Measurements from ENCODE around the gene SPATA2L.

The SPATA2L gene, protein sequence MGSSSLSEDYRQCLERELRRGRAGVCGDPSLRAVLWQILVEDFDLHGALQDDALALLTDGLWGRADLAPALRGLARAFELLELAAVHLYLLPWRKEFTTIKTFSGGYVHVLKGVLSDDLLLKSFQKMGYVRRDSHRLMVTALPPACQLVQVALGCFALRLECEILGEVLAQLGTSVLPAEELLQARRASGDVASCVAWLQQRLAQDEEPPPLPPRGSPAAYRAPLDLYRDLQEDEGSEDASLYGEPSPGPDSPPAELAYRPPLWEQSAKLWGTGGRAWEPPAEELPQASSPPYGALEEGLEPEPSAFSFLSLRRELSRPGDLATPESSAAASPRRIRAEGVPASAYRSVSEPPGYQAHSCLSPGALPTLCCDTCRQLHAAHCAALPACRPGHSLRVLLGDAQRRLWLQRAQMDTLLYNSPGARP

DNA sequence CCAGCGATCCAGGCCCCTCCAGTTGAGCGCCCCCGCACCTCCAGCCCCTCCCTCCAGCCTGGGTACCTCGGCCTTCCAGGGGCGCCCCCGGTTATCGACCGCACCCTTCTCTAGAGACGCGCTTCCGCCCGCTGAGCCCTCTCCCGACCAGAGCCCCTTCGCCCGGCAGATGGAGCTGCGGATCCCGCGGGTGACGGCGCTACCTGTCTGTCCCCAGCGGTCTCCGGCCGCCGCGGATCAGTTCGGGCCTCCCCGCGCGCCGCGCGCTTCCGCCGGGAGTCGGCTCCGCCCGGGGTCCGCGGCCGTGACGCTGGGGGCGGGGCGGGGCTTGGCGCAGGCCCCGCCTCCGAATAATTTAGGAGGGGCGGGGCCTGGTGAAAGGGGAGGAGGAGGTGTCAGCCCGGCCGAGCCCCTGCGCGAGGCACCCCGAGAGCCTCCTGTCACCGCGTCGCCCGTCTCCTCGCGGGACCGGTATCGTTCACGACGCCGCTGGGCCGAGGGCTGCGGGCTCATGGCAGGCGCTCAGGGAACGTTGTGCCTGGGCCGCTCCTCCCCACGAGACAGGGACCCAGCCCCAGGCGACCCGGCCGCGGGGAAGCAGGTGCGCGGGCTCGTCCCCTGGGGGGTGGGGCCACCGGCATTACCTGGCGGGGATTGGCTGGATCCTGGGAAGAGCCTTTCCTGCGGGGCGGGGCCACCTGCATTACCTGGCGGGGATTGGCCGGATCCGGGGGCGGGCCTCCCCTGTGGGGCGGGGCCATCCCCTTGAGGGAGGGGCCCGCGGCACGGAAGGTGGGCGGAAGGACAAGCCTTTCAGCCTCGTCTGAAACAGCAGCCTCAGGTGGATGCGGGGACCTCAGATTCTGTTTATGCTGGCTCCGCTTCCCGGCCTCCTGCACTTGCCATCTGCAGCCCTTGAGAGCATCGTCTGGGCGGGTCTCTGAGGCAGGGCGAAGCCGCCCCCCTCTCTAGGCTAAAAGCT, at the start of gene SPATA2L:
SPATA2L (minus strand) TSS at position 281 of the 982 bp plus-strand sequence. CDS start 473 bp downstream, outside the sequence.
- peak; percentile 64 for DNase-seq (ENCODE audit: low spot score)

DNA sequence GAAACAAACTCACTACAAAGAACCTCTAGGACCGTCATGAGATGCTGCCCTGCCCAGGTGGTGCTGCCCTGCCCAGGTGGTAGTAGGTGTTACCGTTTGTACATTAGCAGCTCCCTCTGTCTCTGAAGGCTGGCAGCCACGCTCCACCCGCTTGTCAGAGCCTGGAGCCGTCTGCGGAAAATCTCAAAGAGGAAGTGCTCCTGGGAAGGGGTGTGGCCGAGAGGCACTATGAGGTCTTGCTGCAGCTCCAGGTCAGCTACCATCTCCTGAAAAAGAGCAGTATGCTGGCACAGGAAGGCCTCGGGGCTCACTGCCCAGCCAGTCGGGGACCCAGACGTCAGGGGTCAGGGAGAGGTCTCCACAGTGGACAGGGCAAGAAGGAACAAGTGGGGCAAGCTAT, 48.1 kb upstream of the SPATA2L start:
- peak; percentile 43 for DNase-seq (ENCODE audit: low spot score)

DNA sequence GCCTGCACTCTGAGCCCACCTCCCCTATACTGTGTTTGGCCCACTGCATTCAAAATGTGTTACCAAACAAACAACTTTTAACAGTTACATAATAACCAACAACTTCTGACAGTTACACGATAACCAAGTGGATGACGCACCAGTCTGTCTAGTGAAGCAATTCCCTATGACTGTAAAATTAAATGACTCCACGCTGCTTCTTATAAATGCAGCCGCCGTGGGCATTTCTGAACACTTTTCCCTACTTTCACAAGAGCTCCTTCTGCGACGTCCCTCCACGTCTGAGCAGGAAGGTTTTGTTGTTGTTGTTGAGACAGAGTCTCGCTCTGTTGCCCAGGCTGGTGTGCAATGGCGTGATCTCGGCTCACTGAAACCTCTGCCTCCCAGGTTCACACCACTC, 47.4 kb upstream of the SPATA2L start:
- no peak for DNase-seq (ENCODE audit: low spot score)

DNA sequence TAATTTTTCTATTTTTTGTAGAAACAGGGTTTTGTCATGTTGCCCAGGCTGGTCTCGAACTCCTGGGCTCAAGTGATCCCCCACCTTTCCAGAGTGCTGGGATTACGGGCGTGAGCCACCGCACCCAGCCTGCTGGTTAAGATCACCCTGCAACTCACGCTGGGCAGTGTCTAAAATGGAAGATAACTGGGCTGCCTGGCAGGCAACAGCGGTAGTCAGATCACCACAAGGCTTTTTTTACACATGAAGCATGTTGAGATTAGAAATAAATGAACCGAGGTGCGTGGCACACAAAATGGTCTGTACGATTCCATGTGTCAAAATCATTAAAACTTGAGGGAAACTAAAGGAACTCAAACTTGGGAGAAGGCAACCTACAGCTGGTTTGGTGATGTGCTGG, 46.6 kb upstream of the SPATA2L start:
- no peak for DNase-seq (ENCODE audit: low spot score)

DNA sequence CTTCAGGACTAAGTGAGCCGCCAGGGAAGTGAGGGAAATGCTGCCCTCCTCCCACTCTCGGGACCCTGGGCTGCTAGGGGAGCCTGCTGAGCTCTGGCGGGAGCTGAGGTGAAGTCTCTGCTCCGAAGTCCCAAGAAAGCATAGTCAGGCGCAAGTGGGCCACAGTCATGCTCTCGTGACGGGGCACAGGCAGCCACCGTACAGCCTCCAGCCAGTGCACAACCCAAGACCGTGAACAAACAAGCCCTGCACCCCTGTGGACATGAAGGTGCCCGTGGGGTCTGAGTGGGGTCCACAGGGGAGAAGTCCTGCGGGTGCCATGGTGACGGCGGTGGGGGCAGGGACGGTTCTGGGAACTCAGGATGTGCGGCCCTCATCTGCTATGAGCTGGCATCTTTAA, 44.5 kb upstream of the SPATA2L start:
- DNase-seq (ENCODE audit: low spot score), result no peak

DNA sequence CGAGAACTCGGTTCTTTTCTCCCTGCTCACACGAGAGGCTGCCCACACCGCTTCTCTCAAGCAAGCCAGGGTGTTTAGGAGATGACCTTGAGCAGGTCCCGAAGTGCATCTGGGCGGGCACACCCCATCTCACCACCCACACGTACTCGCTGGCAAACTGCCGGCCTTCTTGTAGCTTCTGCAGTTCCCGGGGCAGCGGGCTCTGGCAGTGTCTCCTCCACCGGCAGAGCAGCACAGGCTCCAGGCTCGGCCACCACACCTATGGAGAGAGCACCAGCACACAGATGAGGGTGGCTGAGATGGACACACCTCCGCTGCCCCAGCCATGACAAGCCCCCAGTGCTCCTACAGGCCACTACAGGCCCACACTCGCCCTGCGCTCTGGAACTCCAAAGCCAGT, 43.3 kb upstream of the SPATA2L start:
- no peak for DNase-seq (ENCODE audit: low spot score)

DNA sequence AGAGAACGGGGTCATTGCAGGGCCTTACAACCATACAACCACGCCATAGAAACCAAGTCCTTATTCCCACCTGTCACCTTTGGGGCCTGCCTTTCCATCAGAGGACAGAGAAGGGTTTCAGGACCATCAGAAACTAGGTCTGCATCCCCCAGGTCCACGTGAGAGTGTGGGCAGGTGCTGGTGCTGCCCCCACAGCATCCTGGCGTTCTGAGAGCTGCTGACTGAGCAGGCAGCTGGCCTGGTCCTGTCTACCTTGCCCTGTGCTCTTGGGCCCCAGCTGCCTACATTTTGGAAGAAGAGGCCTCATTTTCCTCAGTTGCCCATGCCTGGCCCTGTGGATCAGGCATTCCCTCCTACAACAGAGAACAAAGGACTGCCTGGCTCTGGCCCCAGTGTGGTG, 41.4 kb upstream of the SPATA2L start:
- DNase-seq (ENCODE audit: low spot score), result no peak

DNA sequence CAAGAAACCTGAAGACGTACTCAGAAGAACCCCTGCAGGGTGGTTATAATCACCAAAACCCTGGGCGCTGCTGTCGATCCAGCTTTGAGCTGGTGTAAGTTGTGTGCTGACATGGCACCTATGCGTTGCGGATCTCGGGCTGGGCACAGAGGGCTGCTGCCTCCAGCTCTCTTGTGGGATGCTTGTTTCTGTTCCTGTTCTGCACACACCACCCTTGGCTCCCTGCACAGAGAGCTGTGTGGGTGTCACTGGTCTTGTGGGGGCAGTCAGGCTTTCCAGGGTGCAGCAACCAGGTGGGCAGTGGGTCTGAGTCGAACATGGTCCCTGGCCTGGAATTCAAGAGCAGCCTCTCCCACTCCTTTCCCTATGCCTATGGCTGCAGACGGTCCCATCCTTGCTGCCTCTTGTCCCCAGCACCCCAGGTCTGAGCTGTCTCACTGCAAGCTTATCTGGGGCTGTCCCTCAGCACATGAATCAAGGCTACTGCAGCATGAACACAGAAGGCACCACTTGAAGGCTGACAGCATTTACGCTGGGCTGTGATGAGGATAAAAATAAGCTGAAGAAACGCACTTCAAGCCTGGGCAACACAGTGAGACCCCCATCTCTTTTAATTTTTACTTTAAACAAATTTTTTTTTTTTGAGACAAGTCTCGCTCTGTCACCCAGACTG, 40.0 kb upstream of the SPATA2L start:
- no peak for DNase-seq (ENCODE audit: low spot score)

DNA sequence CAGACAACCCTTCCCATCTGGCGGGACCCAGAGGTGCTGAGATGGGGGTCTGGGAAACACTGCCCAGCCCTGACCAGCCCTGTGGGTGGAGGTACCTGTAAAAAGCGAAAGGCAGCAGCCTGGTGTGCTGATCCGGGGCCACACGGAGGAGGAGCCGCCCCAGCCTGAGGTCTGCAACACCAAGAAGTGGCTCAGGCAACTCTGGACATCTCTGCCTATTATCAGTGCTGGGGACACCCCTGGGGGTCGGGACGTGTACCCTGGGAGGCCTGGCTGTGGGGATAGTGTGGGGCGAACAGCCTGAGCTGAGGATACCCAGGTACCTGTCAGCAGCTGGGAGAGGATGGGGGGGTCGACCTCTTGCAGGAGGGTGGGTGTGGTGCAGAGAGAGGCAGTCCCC, 37.9 kb upstream of the SPATA2L start:
- DNase-seq (ENCODE audit: low spot score), result no peak

DNA sequence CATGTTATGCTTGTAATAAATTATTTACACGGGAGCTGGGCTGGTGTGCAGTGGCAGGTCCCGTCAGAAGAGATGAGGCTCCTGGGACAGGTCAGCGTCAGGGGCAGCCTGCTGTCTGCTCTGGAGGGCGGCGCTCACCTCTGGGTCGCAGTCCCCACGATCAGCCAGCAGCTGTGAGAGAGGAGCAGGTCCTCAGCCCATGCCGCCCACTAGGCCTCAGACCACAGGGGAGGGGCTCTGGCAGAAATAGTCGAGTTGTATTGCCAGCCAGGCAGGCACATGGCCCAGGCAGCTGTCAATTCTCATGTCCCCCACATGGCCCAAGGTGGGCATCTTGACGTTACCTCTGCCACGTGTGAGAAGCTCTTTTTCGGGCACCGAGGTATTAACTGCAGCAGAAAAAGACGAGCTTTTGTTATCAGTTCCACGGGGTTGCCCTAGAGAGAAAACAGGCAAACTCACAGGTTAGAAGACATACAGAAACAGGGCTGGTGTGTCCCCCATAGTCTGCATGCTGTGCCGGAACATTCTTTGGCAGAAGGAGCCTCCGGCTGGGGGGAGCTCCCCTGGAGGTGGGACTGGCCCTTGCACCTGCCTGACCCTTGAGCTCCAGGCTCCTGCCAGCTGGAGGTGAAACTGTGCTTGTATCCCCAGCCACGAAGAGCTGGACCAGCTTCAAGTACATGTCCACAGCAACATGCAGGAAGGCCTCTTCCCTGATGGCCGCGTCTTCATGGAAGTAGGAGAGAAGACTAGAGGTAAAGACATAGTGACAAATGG, 37.2 kb upstream of the SPATA2L start:
- DNase-seq (ENCODE audit: low spot score), result no peak

DNA sequence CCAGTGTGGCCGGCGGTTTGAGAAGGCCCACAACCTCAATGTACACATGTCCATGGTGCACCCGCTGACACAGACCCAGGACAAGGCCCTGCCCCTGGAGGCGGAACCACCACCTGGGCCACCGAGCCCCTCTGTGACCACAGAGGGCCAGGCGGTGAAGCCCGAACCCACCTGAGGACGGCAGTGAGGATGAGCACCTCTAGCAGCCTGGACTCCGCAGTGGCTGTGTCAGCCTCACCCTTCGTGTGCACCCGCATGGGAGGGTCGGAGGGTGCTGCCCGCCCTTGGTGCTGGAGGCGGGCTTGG, 36.5 kb upstream of the SPATA2L start:
- DNase-seq (ENCODE audit: low spot score), result no peak

DNA sequence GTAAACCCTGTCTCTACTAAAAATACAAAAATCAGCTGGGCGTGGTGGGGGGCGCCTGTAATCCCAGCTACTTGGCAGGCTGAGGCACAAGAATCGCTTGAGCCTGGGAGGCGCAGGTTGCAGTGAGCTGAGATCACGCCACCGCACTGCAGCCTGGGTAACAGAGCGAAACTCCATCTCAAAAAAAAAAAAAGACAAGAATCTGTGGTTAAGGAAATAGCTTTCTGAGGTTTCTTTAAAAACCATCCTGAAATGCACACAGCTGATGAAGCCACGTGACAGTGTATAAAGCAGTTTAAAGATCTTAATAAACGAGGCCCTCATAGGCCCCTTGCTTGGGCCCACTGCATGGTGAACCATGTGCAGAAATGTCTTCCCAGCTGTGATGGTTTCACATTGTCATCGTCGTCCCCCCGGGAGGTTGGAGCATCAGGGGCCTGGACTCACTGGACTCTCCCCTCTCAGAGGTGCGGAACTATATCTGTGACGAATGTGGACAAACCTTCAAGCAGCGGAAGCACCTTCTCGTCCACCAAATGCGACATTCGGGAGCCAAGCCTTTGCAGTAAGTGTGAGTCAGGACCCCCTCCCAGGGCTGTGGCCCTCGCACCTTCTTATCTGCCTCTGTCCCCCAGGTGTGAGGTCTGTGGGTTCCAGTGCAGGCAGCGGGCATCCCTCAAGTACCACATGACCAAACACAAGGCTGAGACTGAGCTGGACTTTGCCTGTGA, 36.0 kb upstream of the SPATA2L start:
- no peak for DNase-seq (ENCODE audit: low spot score)

DNA sequence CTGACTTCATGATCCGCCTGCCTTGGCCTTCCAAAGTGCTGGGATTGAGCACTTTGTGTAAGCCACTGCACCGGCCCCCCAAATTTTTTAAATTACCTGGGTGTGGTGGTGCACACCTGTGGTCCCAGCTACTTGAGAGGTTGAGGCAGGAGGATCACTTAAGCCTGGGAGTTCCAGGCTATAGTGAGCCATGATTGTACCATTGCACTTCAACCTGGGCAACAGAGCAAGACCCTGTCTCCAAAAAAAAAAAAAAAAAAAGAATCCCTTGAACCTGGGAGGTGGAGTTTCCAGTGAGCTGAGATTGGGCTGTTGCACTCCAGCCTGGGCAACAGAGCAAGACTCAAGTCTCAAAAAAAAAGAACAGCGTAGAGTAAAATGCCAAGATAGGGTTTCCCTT, 35.0 kb upstream of the SPATA2L start:
- DNase-seq (ENCODE audit: low spot score), result no peak

DNA sequence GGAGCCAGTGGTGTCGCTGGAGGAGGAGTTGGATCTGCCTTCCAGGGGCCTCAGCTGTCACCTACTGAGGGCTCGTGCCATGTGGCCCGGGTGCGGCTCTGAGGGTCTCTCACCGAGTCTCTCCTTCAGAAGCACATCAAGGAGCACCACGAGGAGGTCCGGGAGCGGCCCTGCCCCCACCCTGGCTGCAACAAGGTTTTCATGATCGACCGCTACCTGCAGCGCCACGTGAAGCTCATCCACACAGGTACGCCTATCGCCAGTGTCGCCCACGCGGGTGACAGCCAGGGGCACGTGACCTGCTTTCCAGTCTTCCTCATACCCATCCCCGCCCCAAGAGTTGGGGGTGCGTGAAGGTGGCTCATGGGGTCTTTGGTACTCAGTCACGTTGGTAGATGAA, 32.3 kb upstream of the SPATA2L start:
- no peak for DNase-seq (ENCODE audit: low spot score)

DNA sequence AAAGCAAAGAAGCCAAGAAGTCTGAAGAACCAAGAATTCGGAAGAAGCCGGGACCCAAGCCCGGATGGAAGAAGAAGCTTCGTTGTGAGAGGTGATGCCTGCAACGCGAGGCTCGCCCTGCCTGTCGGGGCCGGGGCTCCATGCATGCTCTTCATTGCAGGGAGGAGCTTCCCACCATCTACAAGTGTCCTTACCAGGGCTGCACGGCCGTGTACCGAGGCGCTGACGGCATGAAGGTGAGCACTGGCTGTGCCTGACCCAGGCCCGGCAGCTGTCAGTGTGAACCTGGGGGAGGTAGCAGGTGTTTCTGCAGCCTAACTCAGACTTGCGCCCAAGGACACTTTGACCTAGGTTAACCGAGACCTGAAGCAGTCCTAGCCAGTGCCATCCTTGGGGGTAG, 31.8 kb upstream of the SPATA2L start:
- no peak for DNase-seq (ENCODE audit: low spot score)

DNA sequence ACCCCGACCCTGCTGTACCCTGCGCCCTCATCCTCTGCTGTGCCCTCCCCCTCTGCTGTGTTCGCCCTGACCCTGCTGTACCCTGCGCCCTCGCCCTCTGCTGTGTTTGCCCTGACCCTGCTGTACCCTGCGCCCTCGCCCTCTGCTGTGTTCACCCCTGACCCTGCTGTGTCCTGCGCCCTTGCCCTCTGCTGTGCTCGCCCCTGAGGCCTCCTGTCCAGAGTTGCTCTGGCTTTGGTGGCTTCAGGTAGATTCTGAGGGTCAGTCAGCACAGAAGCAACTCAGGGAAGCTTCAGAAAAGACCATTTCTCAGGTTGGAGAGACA, 31.4 kb upstream of the SPATA2L start:
- DNase-seq (ENCODE audit: low spot score), result no peak

DNA sequence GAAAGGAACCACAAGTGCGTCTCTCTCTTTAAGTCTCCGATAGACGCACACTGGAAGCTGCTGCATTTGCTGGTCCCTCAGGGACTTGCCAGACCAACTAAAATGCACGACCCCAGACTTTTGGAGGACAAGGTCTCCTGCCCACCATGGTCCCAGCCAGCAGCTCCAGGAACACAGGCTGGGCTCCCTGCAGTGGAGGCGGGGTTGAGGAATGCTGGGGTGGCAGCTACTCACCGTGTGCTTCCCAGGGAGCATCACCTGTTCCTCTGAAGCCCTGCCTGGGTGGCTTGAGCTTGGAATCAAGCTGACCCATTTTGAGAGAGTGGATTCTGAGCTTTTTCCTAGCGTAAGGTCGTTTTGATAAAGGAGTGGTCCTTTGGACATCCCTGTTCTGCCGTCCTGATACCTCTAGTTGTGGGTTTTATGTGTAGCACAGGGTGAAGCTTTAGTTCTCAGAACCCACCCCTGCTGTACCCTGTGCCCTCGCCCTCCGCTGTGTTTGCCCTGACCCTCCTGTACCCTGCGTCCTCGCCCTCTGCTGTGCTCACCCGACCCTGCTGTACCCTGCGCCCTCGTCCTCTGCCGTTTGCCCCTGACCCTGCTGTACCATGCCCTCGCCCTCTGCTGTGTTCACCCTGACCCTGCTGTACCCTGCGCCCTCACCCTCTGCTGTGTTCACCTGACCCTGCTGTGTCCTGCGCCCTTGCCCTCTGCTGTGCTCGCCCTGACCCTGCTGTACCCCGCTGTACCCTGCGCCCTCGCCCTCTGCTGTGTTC, 30.8 kb upstream of the SPATA2L start:
- DNase-seq (ENCODE audit: low spot score), result no peak

DNA sequence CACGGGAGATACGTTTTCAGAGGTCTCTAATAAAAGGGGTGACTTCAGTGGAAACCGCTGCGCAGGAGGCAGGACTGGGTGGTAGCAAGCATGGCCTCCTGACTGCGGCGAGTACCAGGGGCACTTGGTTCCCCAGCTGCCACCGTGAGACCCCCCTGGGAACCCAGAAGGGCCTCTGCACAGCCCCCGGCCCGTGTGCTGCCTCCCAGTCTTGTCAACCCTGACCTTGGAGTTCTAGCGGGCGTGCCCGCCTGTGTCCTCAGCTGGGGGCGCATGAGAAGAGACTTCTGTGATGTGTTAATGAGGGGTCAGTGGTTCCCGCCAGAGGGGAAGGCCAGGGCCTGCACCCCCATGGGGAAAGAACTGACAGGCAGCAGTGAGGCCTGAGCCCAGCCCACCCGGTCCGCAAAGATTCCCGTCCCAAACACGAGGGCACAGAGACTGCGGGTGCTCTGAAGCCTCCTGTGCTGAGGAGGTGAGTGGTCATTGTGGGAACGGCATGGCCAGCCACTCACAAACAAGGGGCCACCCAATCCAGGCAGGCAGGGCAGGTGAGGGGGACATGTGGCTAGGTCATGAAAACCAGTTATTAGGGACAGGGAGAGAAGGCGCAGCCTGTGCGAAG, 29.2 kb upstream of the SPATA2L start:
- no peak for DNase-seq (ENCODE audit: low spot score)

DNA sequence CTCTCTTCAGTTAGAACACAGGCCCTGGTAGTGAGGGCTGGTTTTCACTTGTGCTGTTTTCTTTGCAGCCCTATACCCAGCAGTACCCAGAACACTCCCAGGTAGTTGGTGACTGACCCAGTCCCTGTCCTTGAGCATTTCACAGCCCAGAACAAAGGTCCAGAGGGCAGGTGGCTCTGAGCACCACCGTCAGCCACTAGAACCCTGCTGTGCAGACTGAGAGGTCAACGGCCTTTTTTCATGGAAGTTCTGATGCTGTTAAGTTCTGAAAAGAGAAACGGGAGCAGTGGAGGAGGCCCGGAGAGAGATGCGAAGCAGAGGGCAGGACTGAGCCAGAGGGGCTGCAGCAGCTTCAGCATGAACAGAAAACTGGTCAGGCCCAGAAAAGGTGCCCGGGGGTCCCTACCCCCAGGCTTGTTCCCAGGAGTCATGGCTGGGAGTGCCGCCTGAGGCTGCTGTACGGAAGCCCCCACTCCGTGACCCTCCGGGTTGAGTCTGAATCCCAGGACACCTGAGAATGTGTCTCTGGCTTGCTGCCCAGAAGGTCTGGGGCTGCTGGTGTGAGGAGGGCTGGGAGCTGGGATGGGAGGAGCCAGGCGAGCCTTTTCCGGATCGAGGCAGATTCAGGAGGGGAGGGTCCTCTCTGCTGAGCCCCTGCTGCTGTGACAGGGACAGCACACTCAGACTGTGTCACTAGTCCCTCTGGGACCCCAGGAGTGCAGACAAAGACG, 28.5 kb upstream of the SPATA2L start:
- DNase-seq (ENCODE audit: low spot score), result no peak

Measured in pons (tissue), 1 donor.